Posterior vena cava (tissue), 2 donors: ENCODE results near the gene CCDC141. TPM values are rescaled to one million over a fixed set of nuclear protein-coding genes. Genes with fewer than 3 reads are reported as not detected.
"Not testable (repeated sequence)": the region's sequence is repeated elsewhere in the genome, so short reads cannot be mapped to it uniquely, and the experiment has no call there.

ENCODE experiments used
- DNase-seq: peaks from one replicate; pipeline ENCODE4 v3.0.0-alpha.2; 2020; ENCODE audit warnings: low spot score
- intact Hi-C, 2 donors: fragments of 100-400 bp; cut with DNase I; formaldehyde crosslinking; loops; one replicate each; pipeline versions ENCODE4 v1.14.1 to v1.14.2; 2022 to 2023
- long read RNA-seq, 2 donors: library from polyadenylated mRNA; unstranded; transcript quantifications; one replicate each; pipeline ENCODE4 v2.0.0, GENCODE V29; 2020 to 2021
- total RNA-seq, 2 donors: library from RNA; stranded (reverse); fragmentation: NEBNext Ultra II Directional; extraction: Animal tissue kit (Norgen Biotek cat#: 25700); gene quantifications; one replicate each; pipeline ENCODE4 v1.2.1, GENCODE V29; 2021
- donor health status: DM: yes; HTN: yes; CAD: no.
- donor health status: DM: yes; HTN: yes; CAD: no.

Gene CCDC141
- 1 to 10 TPM; 6.2 to 6.7 TPM for total RNA-seq
- long read RNA-seq, donor 1, partial matches to known transcripts = 0 of 1 reads
- long read RNA-seq, donor 1, other reads (novel, unspliced or antisense) = 1 of 1 reads
- long read RNA-seq, donor 2, partial matches to known transcripts = 1 of 2 reads
- long read RNA-seq, donor 2, other reads (novel, unspliced or antisense) = 1 of 2 reads

GRCh38 chr2:179049546-179050311, at the start of gene CCDC141:
CCDC141 (minus strand) TSS chr2:179050137; CDS start chr2:179049941, 196 bp downstream.
- DNase-seq = no peak
- intact Hi-C loops = no loop called here

GRCh38 chr2:179098080-179098689, 48.2 kb upstream of the CCDC141 start:
- DNase-seq = no peak
- intact Hi-C loops = no loop called here

GRCh38 chr2:179097131-179097530, 47.2 kb upstream of the CCDC141 start:
- intact Hi-C loops = no loop called here
- no peak for DNase-seq

GRCh38 chr2:179096090-179096489, 46.2 kb upstream of the CCDC141 start:
- no peak for DNase-seq
- intact Hi-C loops = no loop called here

- intact Hi-C loops, DNase-seq: not testable (repeated sequence)
These were observed 43.0 kb upstream of the CCDC141 start for GRCh38 chr2:179092912-179093311.

- DNase-seq = no peak
- intact Hi-C loops = no loop called here
These were observed 32.8 kb upstream of the CCDC141 start for GRCh38 chr2:179082697-179083096.

GRCh38 chr2:179081954-179082353, 32.0 kb upstream of the CCDC141 start:
- intact Hi-C loops = no loop called here
- DNase-seq = no peak

GRCh38 chr2:179072527-179072926, 22.6 kb upstream of the CCDC141 start:
- no peak for DNase-seq
- intact Hi-C loops = no loop called here

- intact Hi-C loops = no loop called here
- no peak for DNase-seq
These were observed 21.9 kb upstream of the CCDC141 start for GRCh38 chr2:179071810-179072355.

GRCh38 chr2:179070895-179071294, 21.0 kb upstream of the CCDC141 start:
- DNase-seq = no peak
- intact Hi-C loops = no loop called here

GRCh38 chr2:179069685-179070084, 19.7 kb upstream of the CCDC141 start:
- intact Hi-C loops = no loop called here
- DNase-seq = no peak

- intact Hi-C loops = no loop called here
- no peak for DNase-seq
These were observed 19.2 kb upstream of the CCDC141 start for GRCh38 chr2:179068991-179069643.

- DNase-seq = no peak
- intact Hi-C loops = no loop called here
These were observed 9.2 kb upstream of the CCDC141 start for GRCh38 chr2:179059026-179059700.

GRCh38 chr2:179057737-179058136, 7.8 kb upstream of the CCDC141 start:
- DNase-seq = no peak
- intact Hi-C loops = no loop called here

GRCh38 chr2:179053568-179053967, 3.6 kb upstream of the CCDC141 start:
- DNase-seq, intact Hi-C loops: not testable (repeated sequence)

GRCh38 chr2:179051250-179051649, 1.3 kb upstream of the CCDC141 start:
- intact Hi-C loops = no loop called here
- DNase-seq = no peak

GRCh38 chr2:179050755-179051154, 818 bp upstream of the CCDC141 start:
- no peak for DNase-seq
- intact Hi-C loops = no loop called here

GRCh38 chr2:179049203-179049545, 763 bp downstream of the CCDC141 start:
- intact Hi-C loops = no loop called here
- DNase-seq = no peak

GRCh38 chr2:179048099-179048498, 1.8 kb downstream of the CCDC141 start:
- intact Hi-C loops = no loop called here
- DNase-seq = no peak
